ENCODE data around the gene SF3B6. TPM values are rescaled to one million over a fixed set of nuclear protein-coding genes. Genes with fewer than 3 reads are reported as not detected.

The SF3B6 gene
- total and polyA plus RNA-seq, 9 of the 15 experiments (the other 6 are each of a cell fraction or from before 2014, with no cell fraction given), result 146 to 591 (median 295) TPM

DNA sequence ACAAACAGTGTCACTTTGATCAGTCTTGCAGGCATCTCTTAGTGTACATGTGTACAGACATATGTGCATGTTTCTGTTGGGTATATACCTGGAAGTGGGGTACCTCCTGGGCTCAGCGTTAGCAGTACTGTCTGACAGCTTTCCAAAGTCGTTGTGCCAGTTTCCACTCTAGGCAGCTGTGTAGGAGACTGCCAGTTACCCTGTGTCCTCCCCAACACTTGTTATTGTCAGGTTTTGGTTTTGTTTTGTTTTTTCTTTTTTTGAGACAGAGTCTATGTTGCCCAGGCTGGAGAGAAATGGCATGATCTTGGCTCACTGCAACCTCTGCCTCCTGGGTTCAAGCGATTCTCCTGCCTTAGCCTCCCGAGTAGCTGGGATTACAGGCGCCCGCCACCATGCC, 20.4 kb downstream of the SF3B6 start (continued):
- TF ChIP-seq, protein P1, sequence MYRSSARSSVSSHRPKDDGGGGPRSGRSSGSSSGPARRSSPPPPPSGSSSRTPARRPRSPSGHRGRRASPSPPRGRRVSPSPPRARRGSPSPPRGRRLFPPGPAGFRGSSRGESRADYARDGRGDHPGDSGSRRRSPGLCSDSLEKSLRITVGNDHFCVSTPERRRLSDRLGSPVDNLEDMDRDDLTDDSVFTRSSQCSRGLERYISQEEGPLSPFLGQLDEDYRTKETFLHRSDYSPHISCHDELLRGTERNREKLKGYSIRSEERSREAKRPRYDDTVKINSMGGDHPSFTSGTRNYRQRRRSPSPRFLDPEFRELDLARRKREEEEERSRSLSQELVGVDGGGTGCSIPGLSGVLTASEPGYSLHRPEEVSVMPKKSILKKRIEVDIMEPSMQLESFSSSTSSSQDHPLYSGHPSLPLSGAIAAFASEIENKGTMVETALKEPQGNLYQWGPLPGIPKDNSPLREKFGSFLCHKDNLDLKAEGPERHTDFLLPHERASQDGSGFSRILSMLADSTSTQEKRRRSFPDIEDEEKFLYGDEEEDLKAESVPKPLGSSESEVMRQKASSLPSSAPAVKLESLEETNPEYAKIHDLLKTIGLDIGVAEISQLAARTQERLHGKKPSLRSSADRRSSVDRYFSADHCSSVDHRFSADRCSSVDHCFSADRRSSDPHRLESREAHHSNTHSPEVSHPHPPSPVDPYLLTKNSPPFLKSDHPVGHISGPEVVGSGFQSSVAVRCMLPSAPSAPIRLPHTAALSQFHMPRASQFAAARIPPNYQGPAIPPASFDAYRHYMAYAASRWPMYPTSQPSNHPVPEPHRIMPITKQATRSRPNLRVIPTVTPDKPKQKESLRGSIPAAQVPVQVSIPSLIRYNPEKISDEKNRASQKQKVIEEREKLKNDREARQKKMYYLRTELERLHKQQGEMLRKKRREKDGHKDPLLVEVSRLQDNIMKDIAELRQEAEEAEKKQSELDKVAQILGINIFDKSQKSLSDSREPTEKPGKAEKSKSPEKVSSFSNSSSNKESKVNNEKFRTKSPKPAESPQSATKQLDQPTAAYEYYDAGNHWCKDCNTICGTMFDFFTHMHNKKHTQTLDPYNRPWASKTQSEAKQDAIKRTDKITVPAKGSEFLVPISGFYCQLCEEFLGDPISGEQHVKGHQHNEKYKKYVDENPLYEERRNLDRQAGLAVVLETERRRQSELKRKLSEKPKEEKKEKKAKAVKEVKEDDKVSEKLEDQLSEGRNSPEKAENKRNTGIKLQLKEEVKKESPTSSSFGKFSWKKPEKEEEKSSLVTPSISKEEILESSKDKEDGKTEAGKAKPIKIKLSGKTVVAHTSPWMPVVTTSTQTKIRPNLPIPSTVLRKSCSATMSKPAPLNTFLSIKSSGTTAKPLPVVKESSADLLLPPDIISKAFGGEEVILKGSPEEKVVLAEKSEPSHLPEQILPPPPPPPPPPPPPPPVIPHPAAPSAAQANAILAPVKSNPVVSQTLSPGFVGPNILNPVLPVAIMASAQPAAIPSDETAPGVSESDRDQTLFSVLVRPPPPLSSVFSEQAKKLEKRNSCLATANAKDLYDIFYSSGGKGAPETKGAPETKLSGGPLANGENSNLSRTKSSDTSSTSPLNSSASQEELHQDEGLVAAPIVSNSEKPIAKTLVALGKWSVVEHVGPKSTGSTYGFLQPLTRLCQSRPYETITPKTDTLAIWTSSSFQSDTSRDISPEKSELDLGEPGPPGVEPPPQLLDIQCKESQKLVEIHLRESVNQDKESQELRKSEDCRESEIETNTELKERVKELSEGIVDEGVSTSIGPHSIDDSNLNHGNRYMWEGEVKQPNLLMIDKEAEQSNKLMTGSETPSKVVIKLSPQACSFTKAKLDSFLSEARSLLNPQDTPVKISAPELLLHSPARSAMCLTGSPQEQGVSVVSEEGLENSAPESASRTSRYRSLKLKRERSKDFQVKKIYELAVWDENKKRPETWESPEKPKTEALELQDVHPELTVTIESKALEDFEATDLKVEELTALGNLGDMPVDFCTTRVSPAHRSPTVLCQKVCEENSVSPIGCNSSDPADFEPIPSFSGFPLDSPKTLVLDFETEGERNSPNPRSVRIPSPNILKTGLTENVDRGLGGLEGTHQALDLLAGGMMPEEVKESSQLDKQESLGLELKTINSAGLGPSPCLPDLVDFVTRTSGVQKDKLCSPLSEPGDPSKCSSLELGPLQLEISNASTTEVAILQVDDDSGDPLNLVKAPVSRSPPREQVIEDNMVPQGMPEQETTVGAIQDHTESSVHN (IDR thresholded peaks at IDR 0.05; ENCODE audit: borderline replicate concordance in 1 of 2, low read depth in 1 of 2), result no peak
- no peak for TF ChIP-seq SPI1 (IDR thresholded peaks at IDR 0.05; ENCODE audit: borderline replicate concordance, low read depth, low read length)
- TF ChIP-seq STAT5A (IDR thresholded peaks at IDR 0.05; ENCODE audit: borderline replicate concordance, low read length), result no peak

All from K562 (cell line).